NCI-H2196 treated with DMSO at 0.1 percent for 48 hours (cell line): Measurements from ENCODE around the gene ASTN2.
"Not testable (repeated sequence)": the region's sequence is repeated elsewhere in the genome, so short reads cannot be mapped to it uniquely, and the experiment has no call there.

Experiments
- DNase-seq: peaks from one replicate; lab custom pipeline; 2025; ENCODE audit not compliant: unreplicated experiment; lab: John Stamatoyannopoulos, UW

ASTN2 gene

DNA sequence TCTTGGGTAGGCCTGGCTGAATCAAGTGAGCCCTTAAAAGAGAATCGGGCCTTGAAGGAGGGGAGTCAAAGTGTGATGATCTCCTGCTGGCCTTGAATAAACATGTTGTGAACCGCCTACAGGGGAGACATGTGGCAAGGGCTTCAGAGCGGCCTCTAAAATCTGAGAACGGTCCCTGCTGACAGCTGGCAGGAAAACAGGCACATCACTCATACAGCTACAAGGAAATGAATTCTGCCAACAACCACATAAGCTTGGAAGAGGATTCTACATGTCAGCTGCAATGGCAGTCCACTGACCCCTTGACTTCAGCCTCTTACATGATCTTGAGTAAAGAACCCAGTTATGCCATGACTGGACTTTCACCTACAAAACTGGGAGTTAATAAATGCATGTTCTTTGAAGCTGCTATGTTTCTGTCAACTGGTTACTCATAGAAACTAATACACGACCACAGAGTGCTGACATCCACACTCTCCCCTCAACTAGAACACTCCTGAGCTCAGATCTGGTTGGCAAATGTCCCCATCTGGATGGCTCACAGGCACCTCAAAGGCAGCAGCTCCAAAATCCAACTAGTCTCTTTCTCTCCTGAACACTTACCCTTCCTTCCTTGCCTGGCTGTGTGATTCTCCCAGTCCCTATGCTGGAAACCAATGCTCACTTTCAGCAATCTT lies 333.1 kb downstream of the ASTN2 start:
- no peak for DNase-seq

DNA sequence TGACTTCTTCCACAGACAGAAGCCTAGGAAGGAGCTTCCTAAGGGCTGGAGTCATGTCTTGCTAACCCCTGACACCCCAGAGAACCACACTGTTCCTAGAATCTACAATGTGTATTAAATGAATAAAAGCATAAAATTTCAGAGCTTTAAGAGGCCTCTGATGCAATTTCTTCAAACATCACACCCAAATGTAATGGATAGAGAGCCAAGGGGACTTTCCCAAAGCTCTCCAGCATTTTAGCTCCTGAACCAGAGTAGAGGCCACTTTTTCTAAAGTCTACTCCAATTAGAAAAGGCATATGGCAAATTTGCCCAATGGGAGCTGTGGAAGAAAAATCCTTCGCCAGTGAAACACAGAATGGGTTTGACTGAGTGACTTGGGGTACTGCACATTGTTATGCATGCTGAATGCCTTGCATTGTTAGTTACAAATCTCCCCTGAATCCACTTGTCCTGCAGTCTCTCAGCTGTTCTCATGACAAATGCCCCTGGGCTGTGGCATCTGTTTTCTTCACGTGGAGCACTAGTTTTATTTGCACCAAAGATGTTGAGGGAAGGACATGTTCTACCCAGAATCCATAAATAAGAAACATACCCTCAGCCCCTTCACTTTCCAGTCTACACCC lies 334.0 kb downstream of the ASTN2 start:
- no peak for DNase-seq

DNA sequence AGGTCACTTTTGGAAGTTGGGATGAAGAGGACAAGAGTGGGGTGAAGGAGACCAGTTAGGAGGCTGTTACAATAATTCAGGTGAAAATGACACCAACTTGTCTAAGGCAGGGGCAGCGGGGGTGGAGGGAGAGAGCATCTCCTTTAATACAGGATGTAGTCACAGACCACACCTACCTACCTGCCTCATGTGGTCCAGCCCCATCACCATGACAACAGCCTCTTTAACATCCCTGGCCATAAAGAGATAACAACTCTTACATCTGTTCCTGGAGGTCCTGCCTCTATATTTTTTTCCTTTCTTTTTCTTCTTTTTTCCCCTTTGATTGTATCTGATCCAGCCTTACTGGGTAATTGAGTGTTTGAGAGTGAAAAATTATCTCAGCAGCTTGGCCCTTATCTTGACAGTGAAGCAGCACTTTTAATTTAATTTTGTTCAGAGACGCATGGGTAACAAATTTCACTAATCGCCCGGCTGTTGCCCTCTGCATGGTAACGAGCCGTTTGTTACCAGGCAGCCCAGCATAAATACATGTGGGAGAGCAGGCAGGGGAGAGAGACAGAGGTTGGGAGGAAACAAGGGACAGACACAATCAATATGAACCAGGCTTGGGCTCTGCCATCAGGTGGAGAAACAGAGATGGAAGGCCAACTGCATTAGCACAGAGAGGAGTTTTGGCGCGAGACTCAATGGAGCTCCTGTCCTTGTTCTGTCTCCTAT lies 338.1 kb downstream of the ASTN2 start:
- no peak for DNase-seq

DNA sequence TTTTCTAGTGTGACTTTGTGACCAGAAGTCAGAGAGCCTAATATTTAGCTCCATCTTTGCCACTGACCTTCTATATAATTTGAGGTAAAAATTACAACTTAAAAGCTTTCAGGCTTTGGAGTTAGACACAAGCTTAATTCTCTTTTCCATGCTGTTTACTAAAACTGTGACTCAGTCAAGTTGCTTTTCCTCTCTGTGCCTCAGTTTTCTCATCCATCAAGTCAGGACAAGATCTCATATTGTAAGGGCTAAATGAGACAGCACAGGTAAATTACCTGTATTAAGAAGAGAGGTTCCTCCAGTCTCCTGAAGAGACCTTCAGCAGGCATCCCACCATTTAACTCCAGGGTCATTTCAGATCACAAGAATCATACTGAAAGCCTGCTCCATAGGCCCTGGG lies 339.2 kb downstream of the ASTN2 start:
- DNase-seq, result no peak

DNA sequence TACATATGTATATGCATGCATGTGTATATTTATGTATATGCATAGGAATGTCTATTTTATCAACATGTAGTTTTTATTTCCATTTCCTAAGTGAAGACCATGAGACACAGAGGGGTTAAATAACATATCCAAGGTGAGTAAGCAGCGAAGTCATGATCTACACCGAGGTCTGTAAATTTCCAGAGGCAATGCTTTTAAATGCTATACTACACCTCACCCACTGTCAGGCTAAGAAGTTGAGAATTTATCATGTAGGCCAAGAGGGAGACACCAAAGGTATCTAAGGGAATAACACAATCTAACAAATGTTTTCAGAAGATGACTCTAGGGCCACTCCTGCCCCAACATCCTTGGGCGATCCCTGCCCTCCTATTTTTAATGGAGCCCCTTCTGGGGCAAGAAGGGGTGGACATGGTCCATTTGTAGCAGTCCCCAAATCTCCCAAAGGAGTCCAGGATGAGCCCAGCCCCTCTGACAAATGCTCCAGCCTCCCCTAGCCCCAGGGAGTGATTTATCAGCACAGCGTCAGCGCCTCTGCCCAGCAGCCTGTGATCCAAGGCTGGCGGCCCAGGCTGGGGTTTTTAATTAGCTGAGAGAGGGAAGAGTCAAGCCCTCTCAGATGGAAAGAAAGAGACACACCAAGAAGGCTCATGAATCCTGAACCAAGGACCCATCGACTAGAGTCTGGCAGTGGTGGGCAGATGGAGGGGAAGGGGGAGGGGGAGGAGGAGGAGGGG lies 339.9 kb downstream of the ASTN2 start:
- no peak for DNase-seq

DNA sequence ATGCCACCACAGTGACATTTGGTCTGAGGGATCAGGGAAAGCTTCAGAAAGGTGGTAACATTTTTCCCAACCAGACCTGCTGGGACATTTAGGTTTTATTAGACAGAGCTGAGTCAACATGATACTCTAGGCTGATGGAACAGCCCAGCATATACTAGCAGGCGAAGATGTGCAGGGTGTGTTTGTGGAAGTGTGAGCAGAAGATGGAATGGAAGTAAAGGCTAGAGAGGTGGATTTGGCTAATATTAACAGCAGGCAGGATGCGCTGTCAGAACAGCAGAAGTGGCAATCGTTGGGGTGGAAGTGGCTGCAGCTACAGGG lies 340.6 kb downstream of the ASTN2 start:
- DNase-seq, result no peak

DNA sequence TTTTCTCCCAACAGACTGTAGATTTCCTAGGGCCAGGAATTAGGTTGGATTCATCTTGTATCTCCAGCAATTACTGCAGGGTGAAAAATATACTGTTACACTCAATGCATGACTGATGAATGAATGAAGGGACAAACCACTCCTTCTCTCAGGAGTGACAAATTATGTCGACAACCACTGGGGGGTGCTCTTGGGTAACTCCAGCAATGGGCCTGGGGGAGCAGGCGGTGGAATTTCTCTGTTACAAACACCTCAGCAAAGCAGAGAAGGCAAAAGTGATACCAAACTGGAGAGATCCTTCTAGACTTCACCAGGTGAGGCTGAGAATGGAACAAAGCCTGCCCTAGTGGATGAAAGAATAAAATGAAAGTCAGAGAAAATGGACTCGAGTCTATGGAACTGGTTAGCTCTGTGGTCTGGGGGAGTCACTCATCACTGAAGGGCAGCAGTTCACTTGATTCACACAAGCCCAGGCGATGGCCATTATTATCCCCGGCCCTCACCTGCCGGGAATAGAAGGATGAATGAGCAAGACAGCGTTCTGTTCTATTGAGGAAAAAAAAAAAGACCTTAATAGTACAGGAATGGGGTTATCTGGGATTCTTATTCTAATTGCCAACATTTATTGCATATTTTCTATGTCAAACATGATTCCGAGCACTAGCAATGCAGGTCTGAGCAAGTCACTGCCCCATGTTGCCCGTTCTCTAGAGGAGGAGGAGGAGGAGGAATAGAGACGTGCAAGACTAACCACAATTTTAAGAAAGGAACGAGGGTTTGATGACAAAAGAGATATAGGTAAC lies 341.1 kb downstream of the ASTN2 start:
- DNase-seq, result no peak

DNA sequence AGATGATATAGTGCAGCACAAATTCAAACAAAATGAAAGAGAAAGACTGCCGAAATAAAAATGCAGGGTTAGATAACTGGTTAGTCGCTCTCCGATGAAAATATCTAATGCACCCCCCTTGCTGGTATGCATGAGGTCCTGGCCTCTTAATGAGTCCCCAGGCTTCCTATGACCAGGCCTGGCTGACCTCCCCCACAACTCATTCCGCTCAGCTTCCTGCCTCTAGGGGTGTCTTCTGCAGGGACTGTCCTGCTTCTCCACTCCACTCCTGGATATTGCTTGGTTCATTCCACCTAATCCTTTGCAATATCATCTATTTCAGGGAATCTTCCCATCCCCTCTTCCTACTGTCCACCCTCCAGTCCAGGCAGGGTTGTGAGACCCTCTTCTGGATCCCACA lies 341.8 kb downstream of the ASTN2 start:
- no peak for DNase-seq

DNA sequence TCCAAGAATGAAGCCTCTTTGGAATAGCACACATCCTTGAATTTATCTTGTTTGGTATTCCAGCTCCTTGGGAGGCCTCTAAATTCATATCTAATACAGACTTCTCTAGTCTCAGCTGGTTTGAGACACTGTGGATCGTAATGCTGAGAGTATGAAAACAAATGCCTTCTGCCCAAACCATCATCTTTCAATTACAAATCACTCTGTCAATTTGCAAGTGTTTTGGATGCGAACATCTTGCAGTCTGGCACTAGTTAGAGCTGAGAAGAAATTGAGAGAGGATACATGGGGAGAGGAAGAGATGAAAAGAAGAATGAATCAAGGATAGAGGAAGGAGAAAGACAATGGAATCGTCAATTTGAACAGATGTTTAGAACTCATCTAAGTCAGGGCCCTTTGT lies 342.6 kb downstream of the ASTN2 start:
- DNase-seq, result no peak

DNA sequence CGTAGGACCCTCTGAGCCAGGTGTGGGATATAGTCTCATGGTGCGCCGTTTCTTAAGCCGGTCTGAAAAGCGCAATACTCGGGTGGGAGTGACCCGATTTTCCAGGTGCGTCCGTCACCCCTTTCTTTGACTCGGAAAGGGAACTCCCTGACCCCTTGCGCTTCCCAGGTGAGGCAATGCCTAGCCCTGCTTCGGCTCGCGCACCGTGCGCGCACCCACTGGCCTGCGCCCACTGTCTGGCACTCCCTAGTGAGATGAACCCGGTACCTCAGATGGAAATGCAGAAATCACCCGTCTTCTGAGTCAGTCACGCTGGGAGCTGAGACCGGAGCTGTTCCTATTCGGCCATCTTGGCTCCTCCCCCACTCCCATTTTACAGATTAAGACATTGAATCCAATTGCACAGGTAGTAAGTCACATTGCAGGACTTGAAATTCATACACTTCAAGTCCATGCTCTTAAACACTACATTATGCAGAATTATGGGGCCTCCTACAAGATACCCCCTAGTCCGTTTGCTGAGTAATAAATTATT lies 343.1 kb downstream of the ASTN2 start:
- not testable (repeated sequence) for DNase-seq

DNA sequence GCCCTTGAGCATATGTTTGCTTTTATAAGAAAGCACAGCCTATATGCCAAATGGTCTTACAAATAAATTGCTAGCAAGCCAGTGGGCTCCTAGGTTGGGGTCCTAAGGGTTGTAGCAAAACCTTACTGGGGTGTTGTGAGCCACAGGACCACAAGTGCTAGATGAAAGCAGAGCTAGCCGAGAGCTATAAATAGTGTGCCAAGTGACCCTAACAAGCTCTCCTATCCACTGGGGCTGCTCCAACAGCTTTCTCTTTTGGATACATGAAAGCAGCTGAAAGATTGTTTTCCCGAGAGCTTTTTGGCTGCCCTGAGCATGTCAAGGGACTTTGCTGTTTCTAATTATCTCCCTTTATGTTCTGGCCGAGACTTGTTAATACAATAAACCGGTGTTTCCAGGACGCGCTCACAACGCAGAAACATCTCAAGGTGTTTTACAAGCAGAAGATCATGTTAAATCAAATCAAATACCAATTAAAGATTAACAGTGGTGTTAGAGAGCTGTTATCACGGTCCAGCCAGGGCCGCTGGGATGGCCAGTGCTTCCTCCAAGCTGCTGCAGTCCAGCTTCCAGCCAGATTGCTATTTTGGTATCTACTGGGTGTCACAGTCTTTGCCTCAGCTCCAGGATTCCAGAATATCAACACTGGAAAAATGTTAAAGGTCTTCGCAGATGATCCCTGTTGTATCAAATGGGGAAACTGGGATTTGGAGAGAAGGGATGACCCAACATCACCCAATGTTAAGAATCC lies 351.0 kb downstream of the ASTN2 start:
- no peak for DNase-seq

DNA sequence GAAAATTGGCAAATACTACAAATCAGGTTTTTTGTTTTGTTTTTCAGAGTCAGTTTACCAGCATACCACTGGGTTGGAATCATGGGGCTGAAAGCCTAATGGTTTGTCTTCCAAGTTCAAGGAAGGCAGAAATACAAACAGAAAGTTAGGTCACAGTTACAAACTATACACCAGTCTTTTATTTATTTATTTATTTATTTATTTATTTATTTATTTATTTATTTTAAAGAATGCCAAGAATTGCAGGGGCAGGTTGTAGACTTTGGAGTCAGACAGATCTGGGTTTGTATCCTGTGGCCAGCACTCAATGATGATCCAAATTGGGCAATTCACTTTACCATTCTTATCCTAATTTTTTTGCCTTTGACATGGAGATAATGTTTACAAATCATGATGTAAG lies 353.9 kb downstream of the ASTN2 start:
- DNase-seq, result no peak

DNA sequence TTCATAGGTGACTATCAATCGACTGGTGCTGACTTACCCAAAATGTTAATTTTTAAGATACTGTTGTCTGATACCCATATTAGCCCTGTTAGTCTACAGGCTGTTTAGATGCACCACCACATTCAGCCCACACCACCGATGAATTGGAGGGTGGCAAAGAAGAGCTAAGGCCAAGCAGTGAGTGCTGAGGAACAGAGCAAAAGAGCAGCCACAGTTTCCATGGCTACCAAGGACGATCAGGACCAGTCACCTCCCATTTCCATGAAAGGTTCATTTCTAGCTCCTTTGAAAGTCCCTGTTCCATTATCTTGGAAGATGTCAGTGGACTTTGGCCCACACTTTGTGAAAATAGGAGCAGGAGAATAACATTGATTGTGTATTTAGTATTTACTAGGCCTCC lies 364.9 kb downstream of the ASTN2 start:
- no peak for DNase-seq

DNA sequence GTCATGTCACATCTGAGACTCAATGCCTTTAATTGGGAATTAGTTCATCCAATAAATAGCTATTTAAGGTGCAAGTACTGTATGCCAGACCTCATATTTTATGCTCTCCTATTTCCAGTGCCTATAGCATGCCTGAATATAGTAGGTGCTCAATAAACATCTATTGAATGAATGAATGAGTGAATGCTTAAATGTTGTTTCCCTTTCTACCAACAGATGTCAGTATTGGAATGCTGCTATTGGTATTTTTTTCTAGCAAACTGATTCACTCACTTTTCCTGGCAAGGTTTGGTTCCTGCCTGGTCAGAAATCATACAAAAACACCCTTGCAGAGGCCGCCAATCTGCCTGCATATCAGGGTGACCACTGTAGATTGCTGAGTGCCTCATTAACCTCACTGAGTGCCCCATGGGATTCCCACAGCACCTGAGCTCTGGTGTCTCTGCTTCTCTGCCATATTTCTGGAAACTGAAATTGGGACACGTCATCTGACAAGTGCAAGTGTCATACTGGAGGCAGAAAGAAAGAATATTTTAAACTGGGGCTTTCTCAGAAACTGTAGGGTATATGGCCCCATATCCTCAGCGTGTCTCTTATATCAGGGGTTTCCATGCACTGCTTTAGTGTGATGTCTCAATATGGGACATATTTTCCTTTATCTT lies 368.1 kb downstream of the ASTN2 start:
- DNase-seq, result no peak

DNA sequence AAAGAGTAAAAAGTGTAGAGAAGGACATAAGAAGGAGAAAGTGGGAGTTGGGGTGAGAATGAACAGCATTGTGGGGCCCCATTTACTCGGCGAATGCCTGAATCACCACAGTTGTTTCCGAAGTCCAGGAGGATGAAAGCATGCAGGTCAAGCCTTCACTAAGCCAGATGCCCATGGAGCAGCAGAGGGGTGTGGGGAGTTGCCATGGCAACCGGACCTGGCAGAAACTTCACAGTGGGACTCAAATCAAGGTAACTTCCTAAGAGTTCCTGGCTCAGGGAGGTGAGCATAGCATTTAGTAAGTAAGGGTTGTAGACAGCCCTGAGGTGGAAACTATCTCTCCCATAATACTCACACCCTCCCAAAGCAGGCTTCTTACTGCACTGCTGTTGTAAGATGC lies 370.6 kb downstream of the ASTN2 start:
- DNase-seq, result no peak

DNA sequence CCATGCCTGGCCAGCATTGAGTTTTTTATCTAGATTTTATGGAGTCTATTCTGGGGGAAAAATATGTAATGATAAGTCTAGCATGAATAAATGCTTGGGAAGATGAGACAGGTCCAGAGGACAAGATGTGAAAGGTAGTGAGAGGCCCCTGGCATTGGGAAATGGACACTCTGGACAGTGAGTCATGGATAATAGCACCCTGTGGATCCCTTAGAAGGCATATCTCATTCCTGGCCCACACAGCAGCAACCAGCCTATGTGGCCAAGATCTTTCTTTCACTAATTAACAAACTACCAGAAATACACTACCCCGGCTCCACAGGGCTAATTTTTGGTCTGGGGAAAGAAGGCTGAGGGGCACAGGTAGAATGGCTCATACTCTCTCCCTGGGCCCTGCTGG lies 371.7 kb downstream of the ASTN2 start:
- DNase-seq, result no peak

DNA sequence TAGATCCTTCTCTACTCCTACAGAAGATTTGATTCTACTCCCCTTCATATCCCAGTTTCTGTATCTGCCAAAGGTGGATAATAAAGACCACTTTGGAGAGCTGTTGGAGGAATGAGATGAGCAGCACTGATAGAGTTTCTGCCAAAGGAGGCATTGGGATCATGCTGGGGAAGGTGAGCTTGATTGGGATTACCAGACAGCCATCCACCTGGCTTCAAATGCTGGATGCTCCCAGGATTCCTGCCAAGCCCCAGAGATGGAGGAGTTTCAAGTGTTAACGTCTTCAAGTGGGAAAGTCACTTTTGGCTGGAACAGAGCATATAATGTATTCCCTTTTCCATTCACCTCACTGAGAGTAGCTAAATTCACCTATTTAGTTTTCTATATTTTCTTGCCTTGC lies 379.3 kb downstream of the ASTN2 start:
- no peak for DNase-seq

DNA sequence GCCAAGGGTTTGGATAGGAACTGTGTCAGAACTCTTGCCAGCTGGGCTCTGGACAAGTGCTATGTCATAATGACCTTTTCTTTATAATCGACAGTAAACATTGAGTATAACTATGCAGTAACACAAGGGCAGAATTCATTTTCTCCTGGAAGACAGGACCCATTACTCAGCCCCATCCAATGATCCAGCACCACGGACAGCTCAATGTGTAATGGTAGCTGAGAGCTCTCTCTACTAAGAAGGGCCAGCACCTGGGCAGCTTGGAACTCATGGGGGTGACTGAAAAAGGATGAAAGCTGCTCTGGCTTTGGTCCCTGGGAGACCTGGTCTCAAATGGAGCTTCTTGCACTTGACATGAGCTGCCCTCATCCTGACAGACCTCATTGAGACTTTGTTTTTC lies 380.0 kb downstream of the ASTN2 start:
- DNase-seq, result no peak

DNA sequence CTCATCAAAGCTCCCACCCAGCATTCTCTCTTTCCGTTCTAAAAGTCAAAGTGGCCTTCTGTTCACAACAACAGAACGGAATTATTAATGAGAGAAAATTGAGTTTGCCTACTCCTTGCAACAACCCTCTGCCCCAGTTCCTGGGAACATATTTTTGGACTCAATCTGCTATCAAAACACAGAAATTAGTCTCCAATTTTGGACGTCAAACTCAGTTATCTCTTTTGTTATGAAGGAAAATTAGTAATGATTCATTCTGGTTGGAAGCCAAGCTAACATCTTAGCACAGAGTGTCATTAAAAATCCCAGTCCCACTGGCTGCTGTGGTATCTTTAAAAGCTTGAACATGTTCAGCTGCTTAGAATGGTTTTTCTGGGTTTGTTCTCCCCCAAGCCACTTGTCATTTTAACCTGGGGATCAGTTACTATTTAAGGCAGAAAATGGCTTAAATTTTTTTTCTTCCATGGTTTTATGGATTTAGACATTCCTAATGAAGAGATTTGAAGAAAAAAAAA lies 384.5 kb downstream of the ASTN2 start:
- DNase-seq, result no peak
